Trophoblast cell (in vitro differentiated cells and primary cell): ENCODE data around the gene BACE1-AS.

ENCODE experiments used
- DNase-seq, 2 donors: peaks; one replicate each; pipeline ENCODE4 v3.0.0-alpha.2; 2016
- H2AFZ ChIP-seq: 2 replicates; pipeline ENCODE4 v1.6.1; 2013; ENCODE audit warnings: low read length, moderate library complexity, mild to moderate bottlenecking; ENCODE audit not compliant: insufficient read depth, poor library complexity
- H2AK5ac ChIP-seq: 2 replicates; pipeline ENCODE4 v1.6.1; 2013; ENCODE audit warnings: mild to moderate bottlenecking, low read length
- H2BK120ac ChIP-seq: 2 replicates; pipeline ENCODE4 v1.6.1; 2013; ENCODE audit warnings: low read length, mild to moderate bottlenecking, moderate library complexity; ENCODE audit not compliant: insufficient read depth, poor library complexity
- H2BK12ac ChIP-seq: 2 replicates; pipeline ENCODE4 v1.6.1; 2013; ENCODE audit warnings: mild to moderate bottlenecking, low read length, moderate library complexity
- H2BK5ac ChIP-seq: 2 replicates; pipeline ENCODE4 v1.6.1; 2013; ENCODE audit warnings: low read length, low read depth, moderate library complexity, mild to moderate bottlenecking; ENCODE audit not compliant: poor library complexity
- H3K14ac ChIP-seq: 2 replicates; pipeline ENCODE4 v1.6.1; 2013; ENCODE audit warnings: mild to moderate bottlenecking, low read length
- H3K18ac ChIP-seq: 2 replicates; pipeline ENCODE4 v1.6.1; 2013; ENCODE audit warnings: mild to moderate bottlenecking, low read length
- H3K23ac ChIP-seq: 2 replicates; pipeline ENCODE4 v1.6.1; 2013; ENCODE audit warnings: low read length
- H3K27ac ChIP-seq: 2 replicates; pipeline ENCODE4 v1.5.1; 2013; ENCODE audit warnings: low read depth, mild to moderate bottlenecking, inconsistent platforms, low read length, moderate library complexity
- H3K27me3 ChIP-seq: 2 replicates; pipeline ENCODE4 v1.6.1; 2013; ENCODE audit warnings: inconsistent platforms, mild to moderate bottlenecking, low read length, moderate library complexity; ENCODE audit not compliant: insufficient read depth
- H3K36me3 ChIP-seq, 2 experiments: 1 replicate in 1 of 2; 2 replicates in 1 of 2; pipeline ENCODE4 v1.6.1; 2013; ENCODE audit warnings: low read length in 2 of 2, mild to moderate bottlenecking in 2 of 2, moderate library complexity in 1 of 2; ENCODE audit not compliant: insufficient read depth in 2 of 2, control insufficient read depth in 1 of 2
- H3K4ac ChIP-seq: 2 replicates; pipeline ENCODE4 v1.6.1; 2013; ENCODE audit warnings: low read depth, mild to moderate bottlenecking, low read length, moderate library complexity
- H3K4me1 ChIP-seq, 2 experiments: 1 replicate in 1 of 2; 2 replicates in 1 of 2; pipeline ENCODE4 v1.6.1; 2013; ENCODE audit warnings: low read length in 2 of 2, mild to moderate bottlenecking in 2 of 2, moderate library complexity in 1 of 2; ENCODE audit not compliant: insufficient read depth in 2 of 2, control insufficient read depth in 1 of 2
- H3K4me2 ChIP-seq: 2 replicates; pipeline ENCODE4 v1.6.1; 2013; ENCODE audit warnings: inconsistent platforms, mild to moderate bottlenecking, low read length, moderate library complexity
- H3K4me3 ChIP-seq: 2 replicates; pipeline ENCODE4 v1.5.1; 2013; ENCODE audit warnings: mild to moderate bottlenecking, low read depth, low read length, inconsistent platforms
- H3K79me1 ChIP-seq: one replicate; pipeline ENCODE4 v1.6.1; 2013; ENCODE audit warnings: low read length
- H3K79me2 ChIP-seq: 2 replicates; pipeline ENCODE4 v1.6.1; 2013; ENCODE audit warnings: low read length, mild to moderate bottlenecking; ENCODE audit not compliant: control insufficient read depth, insufficient read depth, poor library complexity
- H3K9ac ChIP-seq: 2 replicates; pipeline ENCODE4 v1.6.1; 2013; ENCODE audit warnings: mild to moderate bottlenecking, low read length
- H3K9me3 ChIP-seq: 2 replicates; pipeline ENCODE4 v1.6.1; 2013; ENCODE audit warnings: low read depth, mild to moderate bottlenecking, control low read depth, inconsistent platforms, low read length; ENCODE audit not compliant: insufficient read depth
- H4K12ac ChIP-seq: 2 replicates; pipeline ENCODE4 v1.6.1; 2013; ENCODE audit warnings: low read depth, mild to moderate bottlenecking, low read length, moderate library complexity
- H4K8ac ChIP-seq: 2 replicates; pipeline ENCODE4 v1.6.1; 2013; ENCODE audit warnings: low read depth, mild to moderate bottlenecking, low read length, moderate library complexity
- H4K91ac ChIP-seq: one replicate; pipeline ENCODE4 v1.6.1; 2013; ENCODE audit warnings: low read depth, mild to moderate bottlenecking, low read length, moderate library complexity
- WGBS: extraction: QIAGEN DNeasy Blood & Tissue Kit; methylation state at CpG from one replicate; pipeline ENCODE4 v1.1.7; 2013; ENCODE audit warnings: missing lambda C conversion rate; ENCODE audit not compliant: insufficient read length, insufficient coverage; ENCODE audit errors: extremely low coverage; 5-methylcytosine and 5-hydroxymethylcytosine counted together

The BACE1-AS gene

DNA sequence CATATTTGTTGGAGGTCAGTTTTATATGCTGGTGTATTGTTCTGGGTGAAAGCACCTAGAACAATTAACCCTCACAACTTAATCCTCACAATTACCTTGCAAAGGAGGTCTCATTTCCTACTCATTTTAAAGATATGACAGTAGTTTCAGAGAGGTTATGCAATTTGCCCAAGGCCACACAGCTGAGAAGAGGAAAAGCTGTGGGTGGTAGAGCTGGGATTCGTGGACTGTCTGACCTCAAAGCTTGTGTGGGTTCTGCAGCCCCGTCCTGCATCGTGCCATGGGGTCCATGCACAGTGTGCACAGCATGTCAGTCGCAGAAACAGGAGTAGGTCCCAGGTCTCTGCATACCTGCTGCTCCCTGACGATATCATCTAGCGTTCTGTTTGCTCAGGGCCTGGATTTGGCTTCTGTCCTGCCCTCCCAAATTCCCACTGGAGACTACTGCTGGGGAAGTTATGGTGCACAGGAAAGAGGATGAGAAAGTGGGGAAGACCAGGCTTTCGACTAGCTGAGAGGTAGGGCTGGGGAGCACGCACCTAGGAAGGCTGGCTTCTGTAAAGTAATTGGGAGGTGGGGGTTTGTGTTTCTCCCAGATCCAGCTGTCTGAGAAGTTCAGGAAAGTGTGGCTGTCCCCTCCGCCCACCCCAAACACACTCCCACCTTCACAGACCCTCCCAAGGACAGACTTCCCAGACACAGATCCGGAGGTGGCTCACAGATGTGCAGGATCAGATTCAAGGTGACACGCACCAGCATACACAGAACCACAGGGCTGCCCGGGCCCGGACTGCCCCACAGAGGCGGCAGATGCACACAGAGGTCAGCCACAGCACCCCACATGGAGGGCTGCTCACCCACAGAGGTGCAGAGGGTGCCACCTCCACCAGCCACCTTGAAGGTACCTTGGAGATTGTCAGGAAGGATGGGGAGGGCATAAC is 23.0 kb downstream of the BACE1-AS start:
- no peak overlapping the region for H3K27ac ChIP-seq
- H3K79me2 ChIP-seq, result peaks cover 5% of the 10 kb centered on the region
- H3K4me1 ChIP-seq, result peaks cover 10 to 13% of the 10 kb centered on the region in 2 experiments
- H2BK5ac ChIP-seq, result no peak overlapping the region
- no peak overlapping the region for H3K23ac ChIP-seq
- DNase-seq, result peak in 1 of 2 donors; percentile 50
- no peak overlapping the region for H2BK12ac ChIP-seq
- H3K9ac ChIP-seq, result no peak overlapping the region
- H3K4ac ChIP-seq, result no peak overlapping the region
- H4K8ac ChIP-seq, result no peak overlapping the region
- H2AFZ ChIP-seq, result no peak overlapping the region
- no peak overlapping the region for H4K91ac ChIP-seq
- H4K12ac ChIP-seq, result no peak overlapping the region
- no peak overlapping the region for H3K18ac ChIP-seq
- H3K4me2 ChIP-seq, result peak overlapping the region; percentile 69
- H3K14ac ChIP-seq, result no peak overlapping the region
- H3K4me3 ChIP-seq, result no peak overlapping the region
- H3K36me3 ChIP-seq, result no peaks in the 10 kb centered on the region
- H3K79me1 ChIP-seq, result no peaks in the 10 kb centered on the region
- WGBS, result no CpG with 5 or more reads among the region's 14 CpGs
- no peaks in the 10 kb centered on the region for H3K9me3 ChIP-seq
- no peak overlapping the region for H2AK5ac ChIP-seq
- no peaks in the 10 kb centered on the region for H3K27me3 ChIP-seq
- no peak overlapping the region for H2BK120ac ChIP-seq

DNA sequence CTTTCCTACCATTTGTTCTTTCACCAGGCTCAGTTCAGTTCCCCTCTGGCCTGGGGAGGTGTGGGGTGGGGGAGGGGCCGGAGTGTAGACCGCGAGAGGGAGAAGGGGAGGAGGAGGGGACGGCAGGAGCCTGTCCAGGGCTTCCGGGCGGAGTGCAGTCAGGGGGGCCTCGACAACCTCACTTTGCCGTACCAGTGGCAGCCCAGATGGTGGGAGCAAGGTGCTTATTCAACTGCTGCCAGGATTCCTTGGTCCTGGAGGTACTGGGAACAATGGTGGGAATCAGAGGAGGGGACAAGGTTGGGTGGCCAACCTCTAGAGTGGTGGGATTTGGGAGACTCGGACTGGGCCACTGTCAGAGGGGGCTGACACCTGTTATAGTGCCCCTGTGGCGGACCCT is 23.7 kb downstream of the BACE1-AS start:
- Histone ChIP-seq H3K4ac (no peak overlapping the region), H3K14ac (no peak overlapping the region), H3K27ac (no peak overlapping the region), H3K79me2 (peaks cover 5% of the 10 kb centered on the region), H3K9ac (no peak overlapping the region), H4K12ac (no peak overlapping the region), H3K4me3 (no peak overlapping the region), H3K36me3 (no peaks in the 10 kb centered on the region), H3K18ac (no peak overlapping the region), H2BK5ac (no peak overlapping the region), H3K9me3 (no peaks in the 10 kb centered on the region), H4K91ac (no peak overlapping the region), H3K79me1 (no peaks in the 10 kb centered on the region), H3K4me2 (peak overlapping the region; percentile 69), H2BK12ac (no peak overlapping the region), H3K23ac (no peak overlapping the region), H4K8ac (peak overlapping the region; percentile 51), H3K4me1 (peaks cover 10 to 13% of the 10 kb centered on the region in 2 experiments), H3K27me3 (no peaks in the 10 kb centered on the region), H2AK5ac (no peak overlapping the region), H2BK120ac (no peak overlapping the region), H2AFZ (no peak overlapping the region)
- WGBS, result no CpG with 5 or more reads among the region's 10 CpGs
- no peak for DNase-seq

DNA sequence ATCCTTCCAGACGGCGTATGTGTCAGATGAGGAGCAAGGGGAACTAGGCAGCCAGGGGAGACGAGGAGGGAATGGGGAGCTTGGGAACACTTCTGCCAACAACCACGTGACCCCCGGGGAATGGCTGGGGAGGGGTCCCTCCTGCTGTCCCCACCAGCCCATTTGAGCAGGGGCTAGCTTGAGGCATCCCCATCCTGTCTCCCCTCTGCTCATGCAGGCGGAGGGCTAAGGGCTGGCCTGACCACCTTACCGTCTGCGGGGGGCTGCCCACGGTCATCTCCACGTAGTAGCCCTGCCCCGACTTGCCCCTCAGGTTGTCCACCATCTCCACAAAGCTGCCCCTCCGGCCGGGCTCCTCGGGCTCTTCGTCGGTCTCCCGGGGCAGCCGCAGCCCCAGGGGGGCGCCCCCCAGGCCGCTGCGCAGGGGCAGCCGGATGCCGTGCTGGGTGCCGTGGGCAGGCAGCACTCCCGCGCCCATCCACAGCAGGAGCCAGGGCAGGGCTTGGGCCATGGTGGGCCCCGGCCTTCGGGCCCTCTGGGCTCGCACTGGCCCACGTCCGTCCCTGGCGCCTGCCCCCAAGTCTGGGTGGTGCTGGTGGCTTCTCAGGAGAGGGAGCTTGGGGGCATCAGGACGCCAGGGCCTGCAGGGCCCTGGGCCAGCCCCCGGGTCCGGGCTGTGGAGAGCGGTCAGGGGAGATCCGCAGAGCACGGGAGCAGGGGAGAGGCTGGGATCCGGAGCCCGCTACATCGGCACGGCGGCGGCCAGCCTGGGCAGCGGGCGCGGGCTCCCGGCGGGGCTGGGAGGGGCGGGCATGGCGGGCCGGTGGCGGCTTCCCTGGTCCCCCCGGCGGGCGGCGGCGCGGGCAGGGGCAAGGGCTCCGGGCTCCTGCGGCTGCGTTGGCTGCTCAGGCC is 24.4 kb downstream of the BACE1-AS start:
- Histone ChIP-seq H4K91ac (no peak overlapping the region), H3K9me3 (no peaks in the 10 kb centered on the region), H3K27me3 (no peaks in the 10 kb centered on the region), H3K4me3 (peak overlapping the region; percentile 78), H3K9ac (peak overlapping the region; percentile 82), H4K8ac (peak overlapping the region; percentile 51), H3K23ac (no peak overlapping the region), H2BK5ac (no peak overlapping the region), H3K4me2 (peak overlapping the region; percentile 69), H3K18ac (peak overlapping the region; percentile 79), H3K36me3 (no peaks in the 10 kb centered on the region), H2BK120ac (no peak overlapping the region), H3K79me2 (peaks cover 5% of the 10 kb centered on the region), H3K4ac (peak overlapping the region; percentile 17), H3K14ac (peak overlapping the region; percentile 48), H2BK12ac (no peak overlapping the region), H3K27ac (no peak overlapping the region), H2AK5ac (no peak overlapping the region), H3K79me1 (no peaks in the 10 kb centered on the region), H3K4me1 (peaks cover 10 to 13% of the 10 kb centered on the region in 2 experiments), H2AFZ (peak overlapping the region; percentile 42), H4K12ac (peak overlapping the region; percentile 32)
- no CpG with 5 or more reads among the region's 62 CpGs for WGBS
- peak in 1 of 2 donors; percentile 37 for DNase-seq

- WGBS, result 100% methylated on average over 2 of the region's 29 CpGs
- Histone ChIP-seq H3K14ac (peak within 1 kb of the TSS; percentile 48), H3K4me2 (peak within 1 kb of the TSS; percentile 69), H2BK120ac (no peak within 1 kb of the TSS), H4K91ac (no peak within 1 kb of the TSS), H3K9me3 (no peaks in the 10 kb centered on the region), H3K27ac (no peak within 1 kb of the TSS), H3K18ac (peak within 1 kb of the TSS; percentile 79), H2AFZ (peak within 1 kb of the TSS; percentile 42), H3K36me3 (no peaks in the 10 kb centered on the region), H3K79me2 (peaks cover 5% of the 10 kb centered on the region), H2BK5ac (no peak within 1 kb of the TSS), H3K4ac (peak within 1 kb of the TSS; percentile 17), H4K12ac (peak within 1 kb of the TSS; percentile 32), H3K27me3 (no peaks in the 10 kb centered on the region), H2BK12ac (no peak within 1 kb of the TSS), H3K23ac (no peak within 1 kb of the TSS), H4K8ac (peak within 1 kb of the TSS; percentile 51), H3K9ac (peak within 1 kb of the TSS; percentile 82), H2AK5ac (no peak within 1 kb of the TSS), H3K79me1 (no peaks in the 10 kb centered on the region), H3K4me3 (peak within 1 kb of the TSS; percentile 78), H3K4me1 (peaks cover 10 to 13% of the 10 kb centered on the region in 2 experiments)
- no peak for DNase-seq
These were observed 25.2 kb downstream of the BACE1-AS start, which contains the start of gene BACE1 for GRCh38 chr11:117316197-117316961. Gene BACE1, minus strand, starts transcription at chr11:117316256. Its CDS starts 461 bp downstream, at chr11:117315795.
